ENCODE data around the gene PBX4. TPM values are rescaled to one million over a fixed set of nuclear protein-coding genes. Genes with fewer than 3 reads are reported as not detected.

The PBX4 gene
- total RNA-seq, 2 experiments from 2014 or later, result 5.0 to 6.7 TPM

GRCh38 chr19:19530423-19530804, 88.1 kb downstream of the PBX4 start:
- peaks cover 21% of the 10 kb centered on the region for H3K4me1 ChIP-seq (ENCODE audit: insufficient read depth, low read length, poor library complexity, severe bottlenecking)

GRCh38 chr19:19529783-19530422, 88.6 kb downstream of the PBX4 start:
- Histone ChIP-seq H3K9me2 (ENCODE audit: insufficient read depth, low read length) (no peaks in the 10 kb centered on the region), H3K4me1 (ENCODE audit: insufficient read depth, low read length, poor library complexity, severe bottlenecking) (peaks cover 26% of the 10 kb centered on the region), H3K36me3 (ENCODE audit: insufficient read depth, low read length) (peaks cover 54% of the 10 kb centered on the region), H3K9me3 (ENCODE audit: low read length) (no peaks in the 10 kb centered on the region), H3K79me2 (ENCODE audit: insufficient read depth, low read depth, low read length) (peaks cover 9% of the 10 kb centered on the region; the same call in 1 of the 2 replicates), H3K4me2 (ENCODE audit: low read length) (no peak overlapping the region), H2AFZ (ENCODE audit: low read length) (no peak overlapping the region), H3K27ac (ENCODE audit: low read depth, low read length, poor library complexity, severe bottlenecking) (no peak overlapping the region), H3K4me3 (ENCODE audit: low read depth, low read length, poor library complexity, severe bottlenecking) (no peak overlapping the region), H4K20me1 (ENCODE audit: insufficient read depth, low read length) (no peaks in the 10 kb centered on the region)
- CTCF ChIA-PET (ENCODE audit: unreplicated experiment), result interaction anchor here (0.6 kb wide), 1 partner anchor 23 kb away, joined by 3 read pairs; no protein-coding TSS in a partner anchor
- POLR2A ChIA-PET, result interaction anchor here (1.0 kb wide), 1 partner anchor 23 kb away, joined by 5 read pairs; no protein-coding TSS in a partner anchor
- no TSS peak for BruUV-seq (replicated peaks)
- no peak for DNase-seq (ENCODE audit: low spot score)
- TF ChIP-seq EZH2phosphoT487 (IDR thresholded peaks at IDR 0.05; ENCODE audit: borderline replicate concordance, low read depth, low read length) (no peak), CTCF (conservative IDR thresholded peaks at IDR 0.05; ENCODE audit: low read length) (no peak)
- intact Hi-C loops (cut with micrococcal nuclease; ENCODE audit: unreplicated experiment), result loop anchor here (10.0 kb wide), 1 partner anchor 215 kb away; no protein-coding TSS in a partner anchor

More at GRCh38 chr19:19530423-19530804, 88.1 kb downstream of the PBX4 start:
- no peaks in the 10 kb centered on the region for H3K9me2 ChIP-seq (ENCODE audit: insufficient read depth, low read length)
- no TSS peak for BruUV-seq (replicated peaks)
- peaks cover 4% of the 10 kb centered on the region; the same call in 1 of the 2 replicates for H3K79me2 ChIP-seq (ENCODE audit: insufficient read depth, low read depth, low read length)
- no peak overlapping the region for H3K4me3 ChIP-seq (ENCODE audit: low read depth, low read length, poor library complexity, severe bottlenecking)
- H4K20me1 ChIP-seq (ENCODE audit: insufficient read depth, low read length), result no peaks in the 10 kb centered on the region
- H3K4me2 ChIP-seq (ENCODE audit: low read length), result no peak overlapping the region
- CTCF ChIA-PET (ENCODE audit: unreplicated experiment), result no interaction called here
- no peak overlapping the region for H3K27ac ChIP-seq (ENCODE audit: low read depth, low read length, poor library complexity, severe bottlenecking)
- intact Hi-C loops (cut with micrococcal nuclease; ENCODE audit: unreplicated experiment), result loop anchor here (10.0 kb wide), 1 partner anchor 214 kb away; no protein-coding TSS in a partner anchor
- TF ChIP-seq EZH2phosphoT487 (IDR thresholded peaks at IDR 0.05; ENCODE audit: borderline replicate concordance, low read depth, low read length), result no peak
- no peak for TF ChIP-seq CTCF (conservative IDR thresholded peaks at IDR 0.05; ENCODE audit: low read length)
- H3K9me3 ChIP-seq (ENCODE audit: low read length), result no peaks in the 10 kb centered on the region
- no peak for DNase-seq (ENCODE audit: low spot score)
- H3K36me3 ChIP-seq (ENCODE audit: insufficient read depth, low read length), result peaks cover 51% of the 10 kb centered on the region
- POLR2A ChIA-PET, result interaction anchor here (1.0 kb wide), 1 partner anchor 23 kb away, joined by 5 read pairs; no protein-coding TSS in a partner anchor
- H2AFZ ChIP-seq (ENCODE audit: low read length), result no peak overlapping the region
